ENCODE data around the gene TMEM8B. TPM values are rescaled to one million over a fixed set of nuclear protein-coding genes. Genes with fewer than 3 reads are reported as not detected.

TMEM8B gene, protein sequence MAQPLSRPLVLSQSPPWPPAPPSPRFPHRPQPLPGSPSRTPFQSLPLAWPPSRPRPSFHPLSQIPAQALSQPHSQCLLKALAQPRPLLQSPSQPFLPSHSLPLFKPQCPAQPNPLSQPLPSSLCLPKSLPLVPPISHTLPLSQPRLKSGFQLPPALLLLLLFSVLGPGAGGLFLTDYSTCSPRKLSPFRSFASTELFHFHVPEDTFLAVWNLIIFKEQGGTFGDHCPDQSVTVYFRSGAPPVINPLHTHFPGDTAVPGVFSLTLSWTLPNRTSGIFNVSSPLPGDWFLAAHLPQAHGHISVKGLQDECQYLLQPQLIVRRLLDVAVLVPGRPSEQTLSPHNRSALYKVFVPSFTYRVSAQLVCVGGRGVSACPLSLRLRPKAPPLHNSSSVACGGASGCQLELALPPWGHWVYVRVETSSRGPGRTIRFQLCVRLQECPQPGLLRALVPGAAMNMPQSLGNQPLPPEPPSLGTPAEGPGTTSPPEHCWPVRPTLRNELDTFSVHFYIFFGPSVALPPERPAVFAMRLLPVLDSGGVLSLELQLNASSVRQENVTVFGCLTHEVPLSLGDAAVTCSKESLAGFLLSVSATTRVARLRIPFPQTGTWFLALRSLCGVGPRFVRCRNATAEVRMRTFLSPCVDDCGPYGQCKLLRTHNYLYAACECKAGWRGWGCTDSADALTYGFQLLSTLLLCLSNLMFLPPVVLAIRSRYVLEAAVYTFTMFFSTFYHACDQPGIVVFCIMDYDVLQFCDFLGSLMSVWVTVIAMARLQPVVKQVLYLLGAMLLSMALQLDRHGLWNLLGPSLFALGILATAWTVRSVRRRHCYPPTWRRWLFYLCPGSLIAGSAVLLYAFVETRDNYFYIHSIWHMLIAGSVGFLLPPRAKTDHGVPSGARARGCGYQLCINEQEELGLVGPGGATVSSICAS
- total RNA-seq (13.6 and 14.5 TPM in 2 replicates), polyA plus RNA-seq (10.5 and 12.2 TPM in 2 replicates), polyA minus RNA-seq (3.2 and 3.9 TPM in 2 replicates)
- total RNA-seq (2013), result 1.6 TPM

DNA sequence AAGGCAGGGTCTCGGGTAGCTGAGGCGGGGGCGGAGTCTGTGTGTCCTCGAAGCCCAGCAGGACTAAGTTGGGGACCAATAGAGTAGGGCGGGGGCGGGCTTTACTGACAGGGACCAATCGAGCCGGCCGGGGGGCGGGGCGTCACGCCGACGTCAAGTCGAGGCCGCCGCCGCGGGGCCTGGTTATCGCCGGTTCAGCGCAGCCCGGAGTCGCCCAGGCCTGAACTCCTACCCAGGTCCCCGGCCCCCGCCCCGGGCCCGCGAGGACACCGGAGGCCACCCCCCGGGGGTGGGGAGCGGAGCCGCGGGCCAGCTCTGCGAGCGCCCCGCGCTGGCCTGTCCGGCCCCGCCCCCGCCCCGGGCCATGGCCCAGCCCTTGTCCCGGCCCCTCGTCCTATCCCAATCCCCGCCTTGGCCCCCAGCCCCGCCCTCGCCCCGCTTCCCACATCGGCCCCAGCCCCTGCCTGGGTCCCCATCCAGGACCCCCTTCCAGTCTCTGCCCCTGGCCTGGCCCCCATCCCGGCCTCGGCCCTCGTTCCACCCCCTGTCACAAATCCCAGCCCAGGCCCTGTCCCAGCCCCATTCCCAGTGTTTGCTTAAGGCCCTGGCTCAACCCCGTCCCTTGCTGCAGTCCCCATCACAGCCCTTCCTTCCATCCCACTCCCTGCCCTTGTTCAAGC lies at the start of gene TMEM8B:
TMEM8B (plus strand) TSS at position 145 of the 680 bp plus-strand sequence; CDS start at position 365, 220 bp downstream.
- H3K27me3 Mint-ChIP-seq, result no peaks in the 10 kb centered on the region

More for the DNA sequence above, at the start of gene TMEM8B:
- intact Hi-C loops (cut with micrococcal nuclease), result loop anchor here (1.0 to 5.0 kb wide), 5 partner anchors 14 to 712 kb away; partner anchors contain the start of genes ATOSB, CCDC107, HINT2 and RMRP
- peak within 1 kb of the TSS; percentile 89 for H3K27ac Mint-ChIP-seq
- peak within 1 kb of the TSS; percentile 96 for H3K4me3 Mint-ChIP-seq
- H3K36me3 ChIP-seq (replicated peaks in 1 of 2; ENCODE audit: control extremely low read depth in 1 of 2, control insufficient read depth in 1 of 2, extremely low read depth in 1 of 2, insufficient read depth in 2 of 2, low read length in 1 of 2), result no peaks in the 10 kb centered on the region
- H3K4me1 Mint-ChIP-seq, result peaks cover 44% of the 10 kb centered on the region
- H3K4me1 ChIP-seq (ENCODE audit: control insufficient read depth in 2 of 2, insufficient read depth in 2 of 2, low read length in 2 of 2), result peaks cover 24 to 35% of the 10 kb centered on the region in 2 donors
- H3K4me3 ChIP-seq (ENCODE audit: control extremely low read depth in 1 of 5, extremely low read depth in 1 of 5, insufficient read depth in 1 of 5, low read depth in 2 of 5, low read length in 4 of 5), result peak within 1 kb of the TSS; percentile 32 to 80 (median 78)
- DNase-seq (peak; percentile 94), ATAC-seq (ENCODE audit: low read depth) (peak; percentile 92)
- peak within 1 kb of the TSS; percentile 86 for H3K9ac ChIP-seq (ENCODE audit: low read length)
- H4K20me1 ChIP-seq (ENCODE audit: control insufficient read depth, insufficient read depth, low read length, poor library complexity, severe bottlenecking), result no peaks in the 10 kb centered on the region
- H3K79me2 ChIP-seq (ENCODE audit: control insufficient read depth, insufficient read depth, low read length), result peaks cover 6% of the 10 kb centered on the region
- CTCF ChIA-PET, result interaction anchor here (0.6 to 6.0 kb wide), 9 partner anchors 8 to 218 kb away, joined by 3 to 141 read pairs (median 4); partner anchors contain the start of genes HINT2 and SPAG8
- H3K4me2 ChIP-seq (replicated peaks; ENCODE audit: low read depth, low read length, poor library complexity, severe bottlenecking), result peak within 1 kb of the TSS; percentile 96
- H3K27me3 ChIP-seq (replicated peaks in 1 of 4; ENCODE audit: control extremely low read depth in 1 of 4, control insufficient read depth in 3 of 4, insufficient read depth in 4 of 4, low read length in 3 of 4), result no peaks in the 10 kb centered on the region
- peak within 1 kb of the TSS; percentile 60 to 78 for H3K27ac ChIP-seq (ENCODE audit: low read length in 2 of 2)
- WGBS (ENCODE audit: insufficient coverage), result 1% methylated on average over 53 of the region's 53 CpGs
- H3K9me3 Mint-ChIP-seq (ENCODE audit: insufficient read depth), result no peaks in the 10 kb centered on the region
- H2AFZ ChIP-seq (ENCODE audit: insufficient read depth, low read depth, low read length, poor library complexity, severe bottlenecking), result peak within 1 kb of the TSS; percentile 99
- POLR2A ChIA-PET, result interaction anchor here (0.9 to 1.1 kb wide), 3 partner anchors 17 to 81 kb away, joined by 3 read pairs; partner anchors contain the start of gene SPAG8
- H3K9me3 ChIP-seq (ENCODE audit: control extremely low read depth in 1 of 3, control insufficient read depth in 2 of 3, insufficient read depth in 1 of 3, low read length in 2 of 3), result no peaks in the 10 kb centered on the region
- TF ChIP-seq, protein P1, sequence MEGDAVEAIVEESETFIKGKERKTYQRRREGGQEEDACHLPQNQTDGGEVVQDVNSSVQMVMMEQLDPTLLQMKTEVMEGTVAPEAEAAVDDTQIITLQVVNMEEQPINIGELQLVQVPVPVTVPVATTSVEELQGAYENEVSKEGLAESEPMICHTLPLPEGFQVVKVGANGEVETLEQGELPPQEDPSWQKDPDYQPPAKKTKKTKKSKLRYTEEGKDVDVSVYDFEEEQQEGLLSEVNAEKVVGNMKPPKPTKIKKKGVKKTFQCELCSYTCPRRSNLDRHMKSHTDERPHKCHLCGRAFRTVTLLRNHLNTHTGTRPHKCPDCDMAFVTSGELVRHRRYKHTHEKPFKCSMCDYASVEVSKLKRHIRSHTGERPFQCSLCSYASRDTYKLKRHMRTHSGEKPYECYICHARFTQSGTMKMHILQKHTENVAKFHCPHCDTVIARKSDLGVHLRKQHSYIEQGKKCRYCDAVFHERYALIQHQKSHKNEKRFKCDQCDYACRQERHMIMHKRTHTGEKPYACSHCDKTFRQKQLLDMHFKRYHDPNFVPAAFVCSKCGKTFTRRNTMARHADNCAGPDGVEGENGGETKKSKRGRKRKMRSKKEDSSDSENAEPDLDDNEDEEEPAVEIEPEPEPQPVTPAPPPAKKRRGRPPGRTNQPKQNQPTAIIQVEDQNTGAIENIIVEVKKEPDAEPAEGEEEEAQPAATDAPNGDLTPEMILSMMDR (IDR thresholded peaks at IDR 0.05), result no peak
- no peak for TF ChIP-seq EZH2 (IDR thresholded peaks at IDR 0.05; ENCODE audit: borderline replicate concordance, insufficient read depth, low read depth, low read length, poor library complexity, severe bottlenecking)
